Choroid plexus epithelial cell (primary cell): ENCODE data around the gene HLA-B.

Experiments
- DNase-seq: peaks from one replicate; pipeline ENCODE4 v3.0.0-alpha.2; 2010; ENCODE audit warnings: low read depth
- H3K4me3 ChIP-seq: 2 replicates; pipeline ENCODE4 v1.5.1; 2011; ENCODE audit warnings: low read depth, mild to moderate bottlenecking, control low read depth, low read length, moderate library complexity
- TF ChIP-seq, protein P1 (sequence below): conservative IDR thresholded peaks from 2 replicates; pipeline ENCODE4 v1.5.1; 2011; ENCODE audit warnings: low read depth, mild to moderate bottlenecking, control low read depth, inconsistent platforms, low read length, moderate library complexity

Gene HLA-B

DNA sequence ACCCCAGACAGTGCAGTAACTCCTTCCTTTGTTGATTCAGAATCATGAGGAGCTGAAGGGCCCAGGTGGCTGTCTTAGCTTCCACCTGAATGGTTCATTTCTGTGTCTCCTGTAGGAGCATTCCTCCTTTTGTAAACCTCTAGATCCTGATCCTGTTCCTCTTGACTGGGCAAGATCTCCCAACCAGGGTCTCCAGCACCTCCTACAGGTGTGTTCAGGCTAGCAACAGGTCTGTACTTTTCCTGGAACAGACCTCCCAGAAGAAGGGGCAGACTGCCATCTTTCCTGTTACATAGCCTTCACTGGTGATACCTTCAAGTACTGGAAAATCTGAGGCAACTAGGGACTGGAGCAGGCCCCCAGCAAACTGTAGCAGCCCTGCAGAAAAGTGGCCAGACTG, 35.2 kb downstream of the HLA-B start:
- DNase-seq: no peak
- no peak overlapping the region for H3K4me3 ChIP-seq
- TF ChIP-seq, protein P1, sequence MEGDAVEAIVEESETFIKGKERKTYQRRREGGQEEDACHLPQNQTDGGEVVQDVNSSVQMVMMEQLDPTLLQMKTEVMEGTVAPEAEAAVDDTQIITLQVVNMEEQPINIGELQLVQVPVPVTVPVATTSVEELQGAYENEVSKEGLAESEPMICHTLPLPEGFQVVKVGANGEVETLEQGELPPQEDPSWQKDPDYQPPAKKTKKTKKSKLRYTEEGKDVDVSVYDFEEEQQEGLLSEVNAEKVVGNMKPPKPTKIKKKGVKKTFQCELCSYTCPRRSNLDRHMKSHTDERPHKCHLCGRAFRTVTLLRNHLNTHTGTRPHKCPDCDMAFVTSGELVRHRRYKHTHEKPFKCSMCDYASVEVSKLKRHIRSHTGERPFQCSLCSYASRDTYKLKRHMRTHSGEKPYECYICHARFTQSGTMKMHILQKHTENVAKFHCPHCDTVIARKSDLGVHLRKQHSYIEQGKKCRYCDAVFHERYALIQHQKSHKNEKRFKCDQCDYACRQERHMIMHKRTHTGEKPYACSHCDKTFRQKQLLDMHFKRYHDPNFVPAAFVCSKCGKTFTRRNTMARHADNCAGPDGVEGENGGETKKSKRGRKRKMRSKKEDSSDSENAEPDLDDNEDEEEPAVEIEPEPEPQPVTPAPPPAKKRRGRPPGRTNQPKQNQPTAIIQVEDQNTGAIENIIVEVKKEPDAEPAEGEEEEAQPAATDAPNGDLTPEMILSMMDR: no peak

DNA sequence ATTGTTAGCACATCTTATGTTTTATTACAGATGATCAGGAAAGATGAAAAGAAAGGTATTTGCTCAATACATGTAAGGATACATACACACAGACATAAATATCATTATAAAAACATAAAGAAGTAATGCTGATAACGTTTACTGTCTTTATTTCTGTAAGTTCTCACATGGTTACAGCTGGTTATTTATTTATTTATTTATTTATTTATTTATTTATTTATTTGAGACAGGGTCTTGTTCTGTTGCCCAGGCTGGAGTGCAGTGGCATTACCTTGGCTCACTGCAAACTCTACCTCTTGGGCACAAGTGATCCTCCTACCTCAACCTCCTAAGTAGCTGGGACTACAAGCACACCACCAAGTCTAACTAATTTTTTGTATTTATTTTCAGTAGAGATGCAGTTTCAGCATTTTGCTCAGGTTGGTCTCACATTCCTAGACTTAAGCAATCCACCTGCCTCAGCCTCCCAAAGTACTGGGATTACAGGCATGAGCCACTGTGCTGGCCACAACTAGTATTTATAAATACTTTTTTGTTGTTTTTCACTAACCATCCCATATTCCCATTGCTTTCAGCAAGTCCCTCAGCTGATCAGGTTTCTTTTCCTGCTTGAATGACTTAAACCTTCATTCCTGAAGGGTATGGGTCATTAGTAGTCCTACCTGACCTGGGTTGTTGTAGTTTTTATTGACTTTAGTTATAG, 35.8 kb downstream of the HLA-B start:
- DNase-seq: no peak
- H3K4me3 ChIP-seq: no peak overlapping the region
- TF ChIP-seq, protein P1: no peak

DNA sequence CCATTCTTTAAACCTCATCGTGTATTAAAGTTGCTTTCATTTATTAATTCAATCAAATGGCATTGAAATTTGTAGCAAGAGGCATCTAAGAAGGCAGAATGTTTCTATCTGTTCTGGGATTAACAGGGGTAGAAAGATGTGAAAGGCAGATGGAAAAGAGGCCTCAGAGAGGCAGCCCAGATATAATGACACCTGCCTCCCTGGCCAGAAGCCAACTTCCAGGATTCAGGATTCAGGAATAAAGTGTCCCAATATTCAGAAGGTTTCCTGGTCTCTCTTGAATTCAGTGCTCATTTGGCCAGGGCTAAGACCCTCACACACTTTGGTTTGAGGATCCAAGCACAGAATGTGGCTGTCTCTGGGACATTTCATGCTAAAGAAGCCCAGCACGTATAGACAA, 39.9 kb downstream of the HLA-B start:
- DNase-seq: no peak
- TF ChIP-seq, protein P1: no peak
- H3K4me3 ChIP-seq: no peak overlapping the region

DNA sequence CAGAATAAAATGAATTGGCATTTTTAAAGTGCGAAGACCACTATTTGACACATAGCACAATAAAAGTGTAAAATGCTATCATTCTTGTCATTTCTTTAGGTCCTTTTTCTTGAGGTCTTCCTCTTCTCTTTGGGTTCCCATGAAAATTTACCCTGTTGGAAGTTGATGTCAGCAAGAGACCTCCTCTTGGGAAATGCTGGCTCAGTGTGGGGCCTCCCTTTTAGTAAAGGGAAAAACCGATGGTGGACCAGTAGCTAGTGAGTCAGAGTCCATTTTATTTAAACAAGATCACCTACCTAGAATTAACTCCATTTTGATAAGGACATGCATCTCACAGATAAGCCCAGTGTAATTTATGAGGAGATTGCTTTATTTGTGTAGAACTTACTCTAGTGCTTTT, 47.3 kb downstream of the HLA-B start:
- TF ChIP-seq, protein P1: no peak
- DNase-seq: no peak
- H3K4me3 ChIP-seq: no peak overlapping the region

DNA sequence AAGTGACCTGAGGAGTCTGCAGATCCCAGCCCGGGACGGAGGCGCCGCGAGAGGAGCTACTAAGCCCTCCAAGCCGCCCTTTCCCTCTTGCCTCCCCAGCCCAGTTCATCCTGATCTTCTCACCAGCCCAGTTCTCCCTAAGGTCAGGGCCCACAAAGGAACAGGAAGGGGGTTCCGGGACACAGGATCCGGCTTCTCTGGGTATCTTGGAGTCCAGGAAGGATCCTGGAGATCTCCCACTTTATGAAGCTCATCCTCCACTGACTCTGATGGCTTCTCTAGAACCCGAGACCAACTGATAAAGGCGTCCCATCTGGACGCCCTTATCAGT, 48.2 kb downstream of the HLA-B start:
- TF ChIP-seq, protein P1: no peak
- no peak for DNase-seq
- H3K4me3 ChIP-seq: no peak overlapping the region

DNA sequence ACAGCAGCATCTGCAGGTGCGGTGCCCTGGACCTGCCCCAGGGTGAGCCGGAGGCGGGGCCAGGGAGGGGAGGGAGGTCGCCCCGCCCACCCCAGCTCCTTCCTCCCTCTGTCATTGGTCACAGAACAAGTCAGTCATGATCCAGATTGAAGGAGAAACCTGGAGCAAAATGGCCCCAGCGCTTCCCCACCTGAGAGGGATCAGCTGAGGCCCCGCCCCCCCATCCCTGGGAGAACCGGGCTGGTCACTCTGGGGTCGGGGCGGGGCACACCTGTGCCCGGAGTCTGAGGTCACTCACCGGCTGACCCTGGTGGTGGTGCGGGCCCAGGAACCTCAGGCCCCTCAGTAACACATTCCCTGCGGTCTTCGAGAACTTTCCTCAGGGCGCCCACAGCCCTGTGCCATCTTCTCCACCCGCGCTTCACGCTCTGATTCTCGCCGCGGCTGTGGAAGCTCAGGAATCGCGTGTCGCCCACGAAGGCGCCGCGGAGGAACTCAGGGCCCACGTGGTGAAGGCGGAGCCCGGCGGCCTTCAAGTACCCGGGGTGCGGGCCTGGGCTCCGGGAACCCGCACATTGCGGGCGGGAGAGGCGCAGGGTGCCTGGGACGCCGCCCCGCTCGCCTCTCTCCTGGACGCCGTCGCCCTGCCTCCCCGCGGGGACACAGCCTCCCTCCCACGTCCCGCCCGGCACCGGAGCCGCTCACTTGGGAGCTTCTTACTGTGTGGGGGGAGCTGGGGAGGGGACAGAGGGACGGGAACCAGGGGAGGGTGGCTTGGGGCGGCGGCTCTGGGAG, 48.7 kb downstream of the HLA-B start:
- TF ChIP-seq, protein P1: no peak
- H3K4me3 ChIP-seq: no peak overlapping the region
- no peak for DNase-seq

DNA sequence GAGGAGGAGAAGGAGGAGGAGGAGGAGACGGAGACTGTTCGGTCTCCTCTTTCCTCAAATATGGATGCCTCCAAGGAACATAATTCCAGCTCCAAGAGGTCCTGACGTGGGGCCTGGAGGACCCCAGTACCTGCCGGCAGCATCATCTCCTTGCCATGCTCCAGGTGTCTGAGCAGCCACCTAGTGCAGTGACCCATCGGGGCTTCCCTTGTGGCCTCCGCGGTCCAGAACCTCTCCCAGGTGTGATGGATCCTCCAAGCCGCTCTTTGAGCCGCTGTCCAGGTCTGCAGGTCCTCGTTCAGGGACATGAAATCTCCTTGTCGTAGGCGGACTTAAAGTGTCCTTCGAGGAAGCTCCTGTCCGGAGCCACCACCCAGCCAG, 49.3 kb downstream of the HLA-B start:
- no peak overlapping the region for H3K4me3 ChIP-seq
- no peak for DNase-seq
- TF ChIP-seq, protein P1: no peak
